ENCODE results near the gene TBC1D12. TPM values are rescaled to one million over a fixed set of nuclear protein-coding genes. Genes with fewer than 3 reads are reported as not detected.

The TBC1D12 gene
- total and polyA plus RNA-seq, 2 donors (not counting 3 experiments of a cell fraction or from before 2014, with no cell fraction given) = 2.9 to 7.3 TPM

GRCh38 chr10:94413361-94413760, 11.0 kb downstream of the TBC1D12 start:
- Histone ChIP-seq H3K36me3 (ENCODE audit: control insufficient read depth in 2 of 2, extremely low read depth in 1 of 2, insufficient read depth in 2 of 2, low read length in 2 of 2) (no peaks in the 10 kb centered on the region), H3K4me3 (replicated peaks in 1 of 3; ENCODE audit: insufficient read depth in 1 of 3, low read depth in 1 of 3, low read length in 3 of 3) (no peak overlapping the region), H3K27me3 (ENCODE audit: control insufficient read depth in 2 of 2, insufficient read depth in 2 of 2, low read length in 2 of 2) (no peaks in the 10 kb centered on the region), H3K9me3 (replicated peaks; ENCODE audit: control insufficient read depth, insufficient read depth, low read length) (no peaks in the 10 kb centered on the region), H3K79me2 (ENCODE audit: control insufficient read depth, insufficient read depth, low read length) (peaks cover 29% of the 10 kb centered on the region), H3K9me1 (replicated peaks; ENCODE audit: control insufficient read depth, extremely low read depth, insufficient read depth, low read length) (no peaks in the 10 kb centered on the region), H3K4me2 (ENCODE audit: insufficient read depth, low read length) (no peak overlapping the region), H3K27ac (ENCODE audit: insufficient read depth, low read depth, low read length) (no peak overlapping the region), H4K20me1 (replicated peaks; ENCODE audit: control insufficient read depth, extremely low read depth, insufficient read depth, low read length) (no peaks in the 10 kb centered on the region), H3K9ac (replicated peaks; ENCODE audit: extremely low read depth, insufficient read depth, low read length) (no peak overlapping the region), H2AFZ (ENCODE audit: low read depth, low read length) (no peak overlapping the region), H3K4me1 (ENCODE audit: control insufficient read depth, extremely low read depth, insufficient read depth, low read length) (no peaks in the 10 kb centered on the region)
- ChIA-PET CTCF (interaction anchor here (4.4 kb wide), 1 partner anchor 31 kb away, joined by 26 read pairs; no protein-coding TSS in a partner anchor), POLR2A (no interaction called here)
- dilution Hi-C loops (cut with MboI; ENCODE audit: extremely low pct_ligation_motif_present, low sequenced_read_pairs) (no loop called here), intact Hi-C loops (cut with micrococcal nuclease) (no loop called here)
- no TSS peak for BruUV-seq (replicated peaks)
- FAIRE-seq (no peak), DNase-seq (ENCODE audit: low read depth, low spot score) (no peak)
- no peak for TF ChIP-seq EZH2 (IDR thresholded peaks at IDR 0.05; ENCODE audit: borderline replicate concordance, low read depth, low read length, severe bottlenecking)
- no peak for TF ChIP-seq POLR2AphosphoS5 (IDR thresholded peaks at IDR 0.05; ENCODE audit: insufficient read depth, low read depth, low read length)
- TF ChIP-seq FOS (IDR thresholded peaks at IDR 0.05; ENCODE audit: borderline replicate concordance, insufficient read depth, low read length) = no peak
- TF ChIP-seq POLR2A (IDR thresholded peaks at IDR 0.05; ENCODE audit: low read depth, low read length) = no peak
- no peak for TF ChIP-seq CTCF (IDR thresholded peaks at IDR 0.05; ENCODE audit: extremely low read depth in 1 of 2, insufficient read depth in 1 of 2, low read depth in 1 of 2, low read length in 2 of 2)
- no peak for TF ChIP-seq JUN (IDR thresholded peaks at IDR 0.05; ENCODE audit: borderline replicate concordance, insufficient read depth, insufficient read length, low read depth)
- TF ChIP-seq GATA2 (IDR thresholded peaks at IDR 0.05; ENCODE audit: insufficient read depth, insufficient read length, low read depth, low read length) = no peak
- no peak for TF ChIP-seq MYC (IDR thresholded peaks at IDR 0.05; ENCODE audit: low read depth, low read length)
- no peak for TF ChIP-seq MAX (IDR thresholded peaks at IDR 0.05; ENCODE audit: insufficient read depth, insufficient read length)

Data from endothelial cell of umbilical vein (primary cell).